Neural cell (in vitro differentiated cells): ENCODE data around the gene IMMP2L. TPM values are rescaled to one million over a fixed set of nuclear protein-coding genes. Genes with fewer than 3 reads are reported as not detected.

Experiments
- H2AFZ ChIP-seq: fragments of 200-600, 300-800 bp; sonication (generic), shearing (Covaris generic); 2 replicates; pipeline ENCODE4 v1.6.0; 2014; ENCODE audit warnings: low read depth, mild to moderate bottlenecking, antibody characterized with exemption, low read length, moderate library complexity
- H3F3A ChIP-seq: fragments of 200-600 bp; shearing (Covaris generic); 2 replicates; pipeline ENCODE4 v1.6.1; 2016; ENCODE audit warnings: mild to moderate bottlenecking, moderate library complexity, mixed read lengths, antibody characterized with exemption, low read length; ENCODE audit not compliant: insufficient read depth, poor library complexity, severe bottlenecking
- H3K27ac ChIP-seq: fragments of 200-600, 300-800 bp; sonication (generic), shearing (Covaris generic); 2 replicates; pipeline ENCODE4 v1.5.1; 2014; ENCODE audit warnings: mild to moderate bottlenecking, low read length, moderate library complexity
- H3K27me3 ChIP-seq: fragments of 300-800, 200-600 bp; sonication (generic), shearing (Covaris generic); 2 replicates; pipeline ENCODE4 v1.6.0; 2014; ENCODE audit warnings: mild to moderate bottlenecking, low read depth, low read length, moderate library complexity; ENCODE audit not compliant: insufficient read depth
- H3K36me3 ChIP-seq: fragments of 300-800, 200-600 bp; sonication (generic), shearing (Covaris generic); 2 replicates; pipeline ENCODE4 v1.5.1; 2014; ENCODE audit warnings: mild to moderate bottlenecking, antibody characterized with exemption, low read length, moderate library complexity; ENCODE audit not compliant: insufficient read depth
- H3K4me2 ChIP-seq: fragments of 300-800, 200-600 bp; sonication (generic), shearing (Covaris generic); 2 replicates; pipeline ENCODE4 v1.6.0; 2014; ENCODE audit warnings: mild to moderate bottlenecking, low read length
- H3K4me3 ChIP-seq: fragments of 300-800, 200-600 bp; sonication (generic), shearing (Covaris generic); 2 replicates; pipeline ENCODE4 v1.5.1; 2014; ENCODE audit warnings: mild to moderate bottlenecking, low read length, moderate library complexity
- H3K79me2 ChIP-seq: fragments of 200-600 bp; shearing (Covaris generic); replicated peaks from 2 replicates; pipeline ENCODE4 v1.6.0; 2014; ENCODE audit warnings: mild to moderate bottlenecking, low read length, moderate library complexity; ENCODE audit not compliant: insufficient read depth
- H3K9ac ChIP-seq: fragments of 300-800, 200-600 bp; sonication (generic), shearing (Covaris generic); 2 replicates; pipeline ENCODE4 v1.6.1; 2016; ENCODE audit warnings: mild to moderate bottlenecking, low read length, mixed read lengths
- H3K9me2 ChIP-seq: fragments of 200-600 bp; shearing (Covaris generic); 2 replicates; pipeline ENCODE4 v1.6.1; 2016; ENCODE audit warnings: mild to moderate bottlenecking, low read length, mixed read lengths; ENCODE audit not compliant: insufficient read depth
- H3K9me3 ChIP-seq: fragments of 200-600, 300-800 bp; sonication (generic), shearing (Covaris generic); 2 replicates; pipeline ENCODE4 v1.6.1; 2016; ENCODE audit warnings: mild to moderate bottlenecking, mixed run types, low read length, moderate library complexity, mixed read lengths
- H4K20me1 ChIP-seq: fragments of 200-600 bp; shearing (Covaris generic); 2 replicates; pipeline ENCODE4 v1.6.1; 2016; ENCODE audit warnings: mild to moderate bottlenecking, mixed run types; ENCODE audit not compliant: insufficient read depth
- EZH2 ChIP-seq: fragments of 200-600, 300-800 bp; shearing (Covaris generic), sonication (generic); IDR thresholded peaks from 2 replicates; pipeline ENCODE4 v1.6.1; 2014; ENCODE audit warnings: antibody characterized with exemption, low read length, borderline replicate concordance, mild to moderate bottlenecking; ENCODE audit not compliant: insufficient read depth, poor library complexity, severe bottlenecking
- POLR2AphosphoS5 ChIP-seq: IDR thresholded peaks from 2 replicates; pipeline ENCODE4 v1.6.1; 2012
- SMC3 ChIP-seq: fragments of 450-650 bp; conservative IDR thresholded peaks from 2 replicates; pipeline ENCODE4 v1.6.1; 2014; ENCODE audit warnings: antibody characterized with exemption, mild to moderate bottlenecking, moderate library complexity; ENCODE audit not compliant: poor library complexity
- polyA plus RNA-seq: library from polyadenylated mRNA; depleted of rRNA; stranded (reverse); fragments of >200 nt; gene quantifications from 2 replicates; pipeline ENCODE4 v1.2.3, GENCODE V29; 2014
- TF ChIP-seq, protein P1 (sequence below): fragments of 450-650 bp; IDR thresholded peaks from 2 replicates; pipeline ENCODE4 v1.5.1; 2014; ENCODE audit warnings: antibody characterized with exemption, mild to moderate bottlenecking, moderate library complexity; ENCODE audit not compliant: poor library complexity, severe bottlenecking
- TF ChIP-seq, protein P2 (sequence below): IDR thresholded peaks from 2 replicates; pipeline ENCODE4 v1.6.1; 2012; ENCODE audit warnings: borderline replicate concordance

IMMP2L gene
- polyA plus RNA-seq, 1 donor from 2014 or later = 9.7 TPM

DNA sequence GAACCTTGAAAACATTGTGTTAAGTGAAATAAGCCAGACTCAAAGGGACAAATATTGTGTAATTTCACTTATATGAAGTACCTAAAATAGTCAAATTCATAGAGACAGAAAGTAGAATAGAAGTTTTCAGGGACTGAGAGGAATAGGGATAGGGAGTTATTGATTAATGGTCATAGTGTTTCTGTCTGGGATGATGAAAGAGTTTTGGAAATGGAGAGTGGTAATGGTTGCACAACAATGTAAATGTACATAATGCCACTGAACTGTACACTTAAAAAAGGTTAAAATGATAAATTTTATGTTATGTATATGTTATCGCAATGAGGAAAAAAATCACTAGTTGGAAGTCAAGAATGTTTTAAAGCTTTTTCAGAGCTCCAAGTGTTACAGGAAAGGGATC lies 33.5 kb upstream of the IMMP2L start:
- TF ChIP-seq POLR2AphosphoS5 (no peak), SMC3 (no peak)
- TF ChIP-seq, protein P1, sequence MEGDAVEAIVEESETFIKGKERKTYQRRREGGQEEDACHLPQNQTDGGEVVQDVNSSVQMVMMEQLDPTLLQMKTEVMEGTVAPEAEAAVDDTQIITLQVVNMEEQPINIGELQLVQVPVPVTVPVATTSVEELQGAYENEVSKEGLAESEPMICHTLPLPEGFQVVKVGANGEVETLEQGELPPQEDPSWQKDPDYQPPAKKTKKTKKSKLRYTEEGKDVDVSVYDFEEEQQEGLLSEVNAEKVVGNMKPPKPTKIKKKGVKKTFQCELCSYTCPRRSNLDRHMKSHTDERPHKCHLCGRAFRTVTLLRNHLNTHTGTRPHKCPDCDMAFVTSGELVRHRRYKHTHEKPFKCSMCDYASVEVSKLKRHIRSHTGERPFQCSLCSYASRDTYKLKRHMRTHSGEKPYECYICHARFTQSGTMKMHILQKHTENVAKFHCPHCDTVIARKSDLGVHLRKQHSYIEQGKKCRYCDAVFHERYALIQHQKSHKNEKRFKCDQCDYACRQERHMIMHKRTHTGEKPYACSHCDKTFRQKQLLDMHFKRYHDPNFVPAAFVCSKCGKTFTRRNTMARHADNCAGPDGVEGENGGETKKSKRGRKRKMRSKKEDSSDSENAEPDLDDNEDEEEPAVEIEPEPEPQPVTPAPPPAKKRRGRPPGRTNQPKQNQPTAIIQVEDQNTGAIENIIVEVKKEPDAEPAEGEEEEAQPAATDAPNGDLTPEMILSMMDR = no peak
- no peaks in the 10 kb centered on the region for H3K79me2 ChIP-seq
- H3K9ac ChIP-seq = no peak overlapping the region
- no peaks in the 10 kb centered on the region for H3F3A ChIP-seq
- H3K4me3 ChIP-seq = no peak overlapping the region
- H3K4me2 ChIP-seq = no peak overlapping the region
- no peak overlapping the region for H2AFZ ChIP-seq
- no peaks in the 10 kb centered on the region for H4K20me1 ChIP-seq
- no peak overlapping the region for H3K27ac ChIP-seq
- H3K27me3 ChIP-seq = no peaks in the 10 kb centered on the region
- H3K36me3 ChIP-seq = no peaks in the 10 kb centered on the region
- no peaks in the 10 kb centered on the region for H3K9me2 ChIP-seq
- no peaks in the 10 kb centered on the region for H3K9me3 ChIP-seq

DNA sequence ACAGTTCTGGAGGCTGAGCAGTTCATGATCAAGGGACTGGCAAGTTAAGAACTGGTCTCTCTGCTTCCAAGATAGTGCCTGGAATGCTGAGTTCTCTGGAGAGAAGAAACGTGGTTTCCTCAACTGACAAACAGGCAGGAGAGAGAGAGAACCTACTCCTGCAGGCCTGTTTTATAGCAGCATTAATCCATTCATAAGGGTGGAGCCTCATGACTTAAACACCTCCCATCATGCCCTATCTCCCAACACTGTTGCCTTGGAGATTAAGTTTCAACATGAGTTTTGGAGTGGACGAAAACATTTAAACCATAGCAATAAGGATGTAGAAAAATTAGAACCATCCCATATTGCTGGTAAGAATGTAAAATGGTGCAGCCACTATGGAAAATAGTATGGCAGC lies 32.3 kb upstream of the IMMP2L start:
- Histone ChIP-seq H3K36me3 (no peaks in the 10 kb centered on the region), H2AFZ (no peak overlapping the region), H3K9me3 (no peaks in the 10 kb centered on the region), H4K20me1 (no peaks in the 10 kb centered on the region), H3F3A (no peaks in the 10 kb centered on the region), H3K27me3 (no peaks in the 10 kb centered on the region), H3K4me3 (no peak overlapping the region), H3K27ac (no peak overlapping the region), H3K79me2 (no peaks in the 10 kb centered on the region), H3K9me2 (no peaks in the 10 kb centered on the region), H3K9ac (no peak overlapping the region), H3K4me2 (no peak overlapping the region)
- TF ChIP-seq, protein P2, sequence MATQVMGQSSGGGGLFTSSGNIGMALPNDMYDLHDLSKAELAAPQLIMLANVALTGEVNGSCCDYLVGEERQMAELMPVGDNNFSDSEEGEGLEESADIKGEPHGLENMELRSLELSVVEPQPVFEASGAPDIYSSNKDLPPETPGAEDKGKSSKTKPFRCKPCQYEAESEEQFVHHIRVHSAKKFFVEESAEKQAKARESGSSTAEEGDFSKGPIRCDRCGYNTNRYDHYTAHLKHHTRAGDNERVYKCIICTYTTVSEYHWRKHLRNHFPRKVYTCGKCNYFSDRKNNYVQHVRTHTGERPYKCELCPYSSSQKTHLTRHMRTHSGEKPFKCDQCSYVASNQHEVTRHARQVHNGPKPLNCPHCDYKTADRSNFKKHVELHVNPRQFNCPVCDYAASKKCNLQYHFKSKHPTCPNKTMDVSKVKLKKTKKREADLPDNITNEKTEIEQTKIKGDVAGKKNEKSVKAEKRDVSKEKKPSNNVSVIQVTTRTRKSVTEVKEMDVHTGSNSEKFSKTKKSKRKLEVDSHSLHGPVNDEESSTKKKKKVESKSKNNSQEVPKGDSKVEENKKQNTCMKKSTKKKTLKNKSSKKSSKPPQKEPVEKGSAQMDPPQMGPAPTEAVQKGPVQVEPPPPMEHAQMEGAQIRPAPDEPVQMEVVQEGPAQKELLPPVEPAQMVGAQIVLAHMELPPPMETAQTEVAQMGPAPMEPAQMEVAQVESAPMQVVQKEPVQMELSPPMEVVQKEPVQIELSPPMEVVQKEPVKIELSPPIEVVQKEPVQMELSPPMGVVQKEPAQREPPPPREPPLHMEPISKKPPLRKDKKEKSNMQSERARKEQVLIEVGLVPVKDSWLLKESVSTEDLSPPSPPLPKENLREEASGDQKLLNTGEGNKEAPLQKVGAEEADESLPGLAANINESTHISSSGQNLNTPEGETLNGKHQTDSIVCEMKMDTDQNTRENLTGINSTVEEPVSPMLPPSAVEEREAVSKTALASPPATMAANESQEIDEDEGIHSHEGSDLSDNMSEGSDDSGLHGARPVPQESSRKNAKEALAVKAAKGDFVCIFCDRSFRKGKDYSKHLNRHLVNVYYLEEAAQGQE = no peak
- TF ChIP-seq POLR2AphosphoS5 = no peak

DNA sequence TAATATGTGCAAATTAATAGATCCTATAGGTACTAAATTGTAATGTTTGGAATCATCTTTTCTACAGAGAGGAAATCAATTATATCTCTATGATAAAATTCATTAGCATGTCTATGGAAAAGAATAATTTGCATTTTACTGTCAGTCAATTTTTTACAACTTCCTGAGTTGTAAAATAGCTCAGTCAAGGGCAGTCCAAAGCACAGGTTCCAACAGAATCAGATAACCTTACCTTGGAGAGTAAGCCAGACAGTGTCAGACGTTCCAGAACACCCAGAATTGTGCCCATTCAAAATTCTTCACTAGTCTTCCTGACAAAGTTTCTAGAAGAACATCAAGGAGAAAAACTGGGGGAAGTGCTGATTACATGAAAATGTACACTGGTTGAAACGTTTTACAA lies 31.1 kb upstream of the IMMP2L start:
- Histone ChIP-seq H3K9ac (no peak overlapping the region), H3K9me2 (no peaks in the 10 kb centered on the region), H3K79me2 (no peaks in the 10 kb centered on the region), H4K20me1 (no peaks in the 10 kb centered on the region), H3K4me2 (no peak overlapping the region), H2AFZ (no peak overlapping the region), H3K9me3 (no peaks in the 10 kb centered on the region), H3K4me3 (no peak overlapping the region), H3K27ac (no peak overlapping the region), H3F3A (no peaks in the 10 kb centered on the region), H3K36me3 (no peaks in the 10 kb centered on the region), H3K27me3 (no peaks in the 10 kb centered on the region)
- no peak for TF ChIP-seq EZH2
